ENCODE results near the gene MFSD6L. TPM values are rescaled to one million over a fixed set of nuclear protein-coding genes. Genes with fewer than 3 reads are reported as not detected.

The MFSD6L gene
- total and polyA plus RNA-seq, 2 of the 13 experiments (the other 11 are each of a cell fraction or from before 2014, with no cell fraction given) = not detected

GRCh38 chr17:8747742-8748141 is 51.4 kb downstream of the MFSD6L start:
- Histone ChIP-seq H3K36me3 (replicated peaks in 1 of 2; ENCODE audit: control insufficient read depth in 1 of 2, insufficient read depth in 2 of 2, low read length in 2 of 2) (no peaks in the 10 kb centered on the region), H3K4me1 (ENCODE audit: insufficient read depth, low read length) (0 out of 2 replicates have a peak, but pooled peaks cover 6% of the 10 kb centered on the region), H3K4me2 (ENCODE audit: low read depth, low read length) (no peak overlapping the region), H3K9ac (ENCODE audit: insufficient read depth, low read depth, low read length) (no peak overlapping the region), H2AFZ (ENCODE audit: low read length) (no peak overlapping the region), H3K4me3 (replicated peaks in 1 of 3; ENCODE audit: insufficient read depth in 1 of 3, low read depth in 2 of 3, low read length in 3 of 3) (no peak overlapping the region), H3K27ac (ENCODE audit: extremely low read length, insufficient read depth, low read length) (no peak overlapping the region), H4K20me1 (ENCODE audit: insufficient read depth, low read length) (no peaks in the 10 kb centered on the region), H3K27me3 (ENCODE audit: control insufficient read depth in 1 of 2, insufficient read depth in 2 of 2, low read length in 2 of 2) (peaks cover 1 to 26% of the 10 kb centered on the region in 2 experiments; a peak in 4 of 5 replicates), H3K9me3 (ENCODE audit: low read length) (no peaks in the 10 kb centered on the region), H3K79me2 (ENCODE audit: insufficient read depth, low read length) (no peaks in the 10 kb centered on the region)
- FAIRE-seq (no peak), ATAC-seq (no peak), DNase-seq (ENCODE audit: low spot score) (no peak)
- BruUV-seq (replicated peaks) = no TSS peak
- in situ Hi-C loops (cut with HindIII; ENCODE audit: extremely low pct_ligation_motif_present, low pct_unique_long_range_greater_than_20kb) (loop anchor here (10.0 kb wide), 2 partner anchors 173 to 343 kb away; no protein-coding TSS in a partner anchor), intact Hi-C loops (cut with micrococcal nuclease; ENCODE audit: unreplicated experiment) (loop anchor here (5.0 kb wide), 1 partner anchor 175 kb away; no protein-coding TSS in a partner anchor)
- no peak for TF ChIP-seq ZNF317 (CRISPR knock-in tag; IDR thresholded peaks at IDR 0.05)
- TF ChIP-seq SALL1 (CRISPR knock-in tag; IDR thresholded peaks at IDR 0.05) = no peak
- TF ChIP-seq ZNF274 (CRISPR knock-in tag; IDR thresholded peaks at IDR 0.05) = no peak
- TF ChIP-seq NFYB (CRISPR knock-in tag; IDR thresholded peaks at IDR 0.05) = no peak
- TF ChIP-seq ZNF605 (CRISPR knock-in tag; IDR thresholded peaks at IDR 0.05) = no peak
- 52% methylated on average over 3 of the region's 3 CpGs for WGBS (ENCODE audit: low lambda C conversion rate)
- CTCF ChIA-PET (ENCODE audit: low intra/inter-chr PET ratio, low total read pairs) = no interaction called here
- POLR2A ChIA-PET = no interaction called here

Other genes with a start within 250 kb of the MFSD6L start
- 68.6 and 122 TPM in 2 replicates for gene MYH10, start 168.6 kb downstream of the MFSD6L start, total RNA-seq (2016; rRNA removed; fragmentation: Illumina TruSeq; extraction: Trizol)
- gene MYH10, start 168.6 kb downstream of the MFSD6L start, polyA plus RNA-seq (2011; rRNA removed) = 43.4 and 44.1 TPM in 2 replicates
- not detected in 2 replicates for gene CCDC42, start 54.5 kb downstream of the MFSD6L start, total RNA-seq (2016; rRNA removed; fragmentation: Illumina TruSeq; extraction: Trizol)
- gene CCDC42, start 54.5 kb downstream of the MFSD6L start, polyA plus RNA-seq (2011; rRNA removed) = not detected in 2 replicates
- gene SPDYE4, start 40.8 kb downstream of the MFSD6L start, total RNA-seq (2016; rRNA removed; fragmentation: Illumina TruSeq; extraction: Trizol) = not detected in 2 replicates
- not detected in 2 replicates for gene SPDYE4, start 40.8 kb downstream of the MFSD6L start, polyA plus RNA-seq (2011; rRNA removed)
- not detected in 2 replicates for gene PIK3R6, start 68.3 kb upstream of the MFSD6L start, total RNA-seq (2016; rRNA removed; fragmentation: Illumina TruSeq; extraction: Trizol)
- not detected in 2 replicates for gene PIK3R6, start 68.3 kb upstream of the MFSD6L start, polyA plus RNA-seq (2011; rRNA removed)
- gene PIK3R5, start 166.3 kb upstream of the MFSD6L start, total RNA-seq (2016; rRNA removed; fragmentation: Illumina TruSeq; extraction: Trizol) = not detected in 2 replicates
- not detected in 2 replicates for gene PIK3R5, start 166.3 kb upstream of the MFSD6L start, polyA plus RNA-seq (2011; rRNA removed)
- gene NTN1, start 222.1 kb upstream of the MFSD6L start, total RNA-seq (2016; rRNA removed; fragmentation: Illumina TruSeq; extraction: Trizol) = 0.04 TPM in 1 of 2 replicates, not detected in the other
- 0.03 and 0.05 TPM in 2 replicates for gene NTN1, start 222.1 kb upstream of the MFSD6L start, polyA plus RNA-seq (2011; rRNA removed)